Activated CD8-positive, alpha-beta memory T cell treated with anti-CD3 and anti-CD28 coated beads for 1 hour (primary cell): ENCODE data around the gene MBNL1.

Experiments
- DNase-seq, 2 donors: peaks; one replicate each; pipeline ENCODE4 v3.0.0-alpha.2; 2020; ENCODE audit warnings: low read depth in 1 of 2; ENCODE audit errors: extremely low read depth in 1 of 2

The MBNL1 gene

GRCh38 chr3:152251916-152252315 is 16.8 kb upstream of the MBNL1 start:
- DNase-seq, result no peak

- DNase-seq, result no peak
These were observed 16.0 kb upstream of the MBNL1 start for GRCh38 chr3:152252755-152253154.

- DNase-seq, result no peak
These were observed 15.2 kb upstream of the MBNL1 start for GRCh38 chr3:152253514-152253913.

GRCh38 chr3:152254041-152254440 is 14.7 kb upstream of the MBNL1 start:
- DNase-seq, result no peak

- no peak for DNase-seq
These were observed 13.4 kb upstream of the MBNL1 start for GRCh38 chr3:152255290-152255689.

GRCh38 chr3:152256851-152257562 is 11.7 kb upstream of the MBNL1 start:
- DNase-seq, result no peak

- DNase-seq, result no peak
These were observed 11.1 kb upstream of the MBNL1 start for GRCh38 chr3:152257563-152258035.

- peak; percentile 43 to 48 for DNase-seq
These were observed 10.0 kb upstream of the MBNL1 start for GRCh38 chr3:152258448-152259393.

- no peak for DNase-seq
These were observed 9.3 kb upstream of the MBNL1 start for GRCh38 chr3:152259468-152259867.

- DNase-seq, result no peak
These were observed 8.7 kb upstream of the MBNL1 start for GRCh38 chr3:152260026-152260425.

GRCh38 chr3:152260529-152260928 is 8.2 kb upstream of the MBNL1 start:
- no peak for DNase-seq

- no peak for DNase-seq
These were observed 7.4 kb upstream of the MBNL1 start for GRCh38 chr3:152261329-152261728.

GRCh38 chr3:152263711-152264110 is 5.0 kb upstream of the MBNL1 start:
- no peak for DNase-seq

- no peak for DNase-seq
These were observed 4.4 kb upstream of the MBNL1 start for GRCh38 chr3:152264378-152264777.

- DNase-seq, result no peak
These were observed 2.3 kb upstream of the MBNL1 start for GRCh38 chr3:152266221-152266995.

GRCh38 chr3:152267831-152268554 is 736 bp upstream of the MBNL1 start:
- DNase-seq, result no peak

GRCh38 chr3:152269056-152269830 is 514 bp downstream of the MBNL1 start:
- DNase-seq, result peak in 1 of 2 donors; percentile 27

GRCh38 chr3:152269831-152270734 is 1.4 kb downstream of the MBNL1 start:
- no peak for DNase-seq

- no peak for DNase-seq
These were observed 2.2 kb downstream of the MBNL1 start for GRCh38 chr3:152270937-152271336.
